Measurements from ENCODE around the gene SREBF1. TPM values are rescaled to one million over a fixed set of nuclear protein-coding genes. Genes with fewer than 3 reads are reported as not detected.

The SREBF1 gene
- total RNA-seq, 4 donors from 2014 or later: 115 to 253 (median 191) TPM

DNA sequence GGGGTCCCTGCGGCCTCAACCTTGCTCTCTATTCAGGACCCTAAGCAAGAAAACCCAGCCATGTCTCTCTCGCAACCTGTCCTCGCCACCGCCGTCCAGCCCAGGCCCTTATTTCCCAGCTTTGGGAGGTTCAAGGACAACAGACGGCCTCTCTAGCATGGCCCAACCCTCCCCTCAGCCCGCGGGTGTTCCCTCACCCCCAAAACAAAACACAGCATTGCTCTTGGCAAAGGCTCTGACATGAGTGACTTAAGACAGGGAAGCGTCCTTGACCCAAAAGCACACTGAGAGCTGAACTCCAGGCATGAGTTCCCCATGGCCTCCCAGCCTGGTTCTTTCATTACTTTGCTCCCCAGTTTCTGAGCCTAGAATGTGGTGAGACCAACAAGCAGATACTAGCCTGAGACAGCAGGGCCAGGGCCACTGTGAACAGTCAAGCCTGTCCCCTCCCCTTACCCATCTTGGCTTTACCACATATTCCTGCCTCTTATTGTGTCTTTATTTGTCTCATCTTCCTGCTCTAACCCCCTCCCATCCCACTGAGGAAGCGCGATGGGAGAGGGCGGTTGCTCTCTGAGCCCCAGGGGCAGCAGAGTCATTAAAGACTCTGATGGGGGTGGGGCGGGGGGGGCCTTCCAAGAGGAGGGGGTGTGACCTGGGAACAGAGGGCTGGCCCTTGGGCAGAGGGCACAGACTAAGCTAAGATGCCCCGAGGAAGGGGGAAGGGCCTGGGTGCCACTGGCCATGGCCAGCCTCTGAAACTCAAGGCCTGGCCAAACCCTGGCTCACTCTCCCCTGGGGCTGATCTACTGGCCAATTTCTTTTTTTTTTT is 11.8 kb downstream of the SREBF1 start:
- Histone ChIP-seq H3K9me3 (no peaks in the 10 kb centered on the region), H3K36me3 (peaks cover 0 to 15% (median 0%) of the 10 kb centered on the region in 3 donors), H3K27ac (peak overlapping the region; percentile 77 to 91 (median 86)), H3K27me3 (no peaks in the 10 kb centered on the region), H3K4me1 (peaks cover 0 to 92% (median 57%) of the 10 kb centered on the region in 4 donors), H3K4me3 (no peak overlapping the region)
- WGBS, 2 donors: 24 to 26% methylated on average over 13 to 14 of the region's 14 CpGs
- no peak for DNase-seq (ENCODE audit: low spot score in 2 of 2)
- TF ChIP-seq, protein P1, sequence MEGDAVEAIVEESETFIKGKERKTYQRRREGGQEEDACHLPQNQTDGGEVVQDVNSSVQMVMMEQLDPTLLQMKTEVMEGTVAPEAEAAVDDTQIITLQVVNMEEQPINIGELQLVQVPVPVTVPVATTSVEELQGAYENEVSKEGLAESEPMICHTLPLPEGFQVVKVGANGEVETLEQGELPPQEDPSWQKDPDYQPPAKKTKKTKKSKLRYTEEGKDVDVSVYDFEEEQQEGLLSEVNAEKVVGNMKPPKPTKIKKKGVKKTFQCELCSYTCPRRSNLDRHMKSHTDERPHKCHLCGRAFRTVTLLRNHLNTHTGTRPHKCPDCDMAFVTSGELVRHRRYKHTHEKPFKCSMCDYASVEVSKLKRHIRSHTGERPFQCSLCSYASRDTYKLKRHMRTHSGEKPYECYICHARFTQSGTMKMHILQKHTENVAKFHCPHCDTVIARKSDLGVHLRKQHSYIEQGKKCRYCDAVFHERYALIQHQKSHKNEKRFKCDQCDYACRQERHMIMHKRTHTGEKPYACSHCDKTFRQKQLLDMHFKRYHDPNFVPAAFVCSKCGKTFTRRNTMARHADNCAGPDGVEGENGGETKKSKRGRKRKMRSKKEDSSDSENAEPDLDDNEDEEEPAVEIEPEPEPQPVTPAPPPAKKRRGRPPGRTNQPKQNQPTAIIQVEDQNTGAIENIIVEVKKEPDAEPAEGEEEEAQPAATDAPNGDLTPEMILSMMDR (IDR thresholded peaks at IDR 0.05): no peak
- TF ChIP-seq POLR2A (IDR thresholded peaks at IDR 0.05) (no peak), EP300 (IDR thresholded peaks at IDR 0.05) (no peak)

DNA sequence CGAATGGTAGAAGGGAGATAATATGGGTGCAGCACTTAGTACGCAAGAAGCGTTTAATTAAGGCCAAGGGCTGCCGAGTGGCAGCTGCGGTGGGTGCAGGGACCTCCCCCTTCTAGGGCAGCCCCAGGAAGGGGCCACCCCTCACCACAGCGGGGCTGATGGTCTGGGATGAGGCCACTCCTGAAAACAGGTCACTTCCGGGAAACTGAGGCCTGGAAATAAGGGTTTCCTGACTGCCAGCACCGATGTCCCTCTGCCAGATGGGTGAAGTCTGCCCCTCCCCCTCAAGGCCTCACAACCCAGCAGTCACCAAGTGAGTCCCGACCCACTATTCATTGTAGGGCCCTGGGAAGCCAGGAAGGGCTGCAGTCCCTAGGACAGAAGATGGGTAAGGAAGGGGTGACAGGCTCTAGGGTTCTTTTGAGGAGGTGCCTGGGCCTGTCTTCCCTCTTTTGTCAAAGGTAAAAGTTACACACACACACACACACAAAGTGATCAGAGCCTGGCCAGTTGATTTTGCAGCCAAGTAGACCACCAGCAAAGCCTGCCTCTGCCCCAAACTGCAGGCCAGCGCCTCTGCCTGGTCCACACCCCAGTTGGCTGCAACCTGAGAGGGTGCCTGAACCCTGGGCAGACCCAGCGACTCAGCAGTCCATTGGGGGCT is 12.5 kb downstream of the SREBF1 start:
- no peak for DNase-seq (ENCODE audit: low spot score in 2 of 2)
- Histone ChIP-seq H3K4me1 (peaks cover 0 to 92% (median 62%) of the 10 kb centered on the region in 4 donors), H3K4me3 (peak overlapping the region; percentile 24 to 78 (median 54))

DNA sequence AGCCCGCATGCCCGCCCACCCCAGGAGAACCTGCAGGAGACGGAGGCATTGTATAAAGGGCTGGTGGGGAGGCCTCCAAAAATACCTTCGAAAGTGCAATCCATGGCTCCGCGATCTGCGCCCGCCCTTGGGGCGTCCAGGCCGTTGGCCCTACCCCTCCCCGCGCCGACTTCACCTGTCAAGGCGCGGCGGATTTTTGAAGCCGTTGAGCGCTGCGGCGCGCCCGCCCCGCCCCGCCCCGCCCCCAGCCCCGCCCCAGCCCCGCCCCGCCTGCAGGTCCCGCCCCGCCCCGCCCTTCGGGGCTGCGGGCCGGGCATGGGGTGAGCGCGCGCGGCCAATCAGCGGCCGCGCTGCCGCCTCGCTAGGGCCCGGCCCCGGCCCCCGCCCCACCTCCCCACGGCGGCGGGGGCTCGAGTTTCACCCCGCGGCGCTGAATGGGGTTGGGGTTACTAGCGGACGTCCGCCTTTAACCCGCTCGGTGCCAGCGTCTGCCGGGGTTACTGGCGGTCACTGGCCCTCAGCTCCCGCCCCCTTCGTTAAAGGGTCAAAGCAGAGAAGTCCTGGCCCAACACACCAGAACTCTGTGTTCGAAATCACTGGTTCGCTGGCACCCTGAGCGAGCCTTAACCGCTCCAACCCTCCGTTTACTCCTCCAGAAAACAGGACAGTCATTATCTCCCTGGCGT is 13.2 kb downstream of the SREBF1 start:
- peak; percentile 77 for DNase-seq (ENCODE audit: low spot score in 2 of 2)
- H3K36me3 ChIP-seq: peaks cover 0 to 29% (median 7%) of the 10 kb centered on the region in 3 donors
- TF ChIP-seq, protein P1 (IDR thresholded peaks at IDR 0.05): peak in 1 of 5 experiments; percentile 17
- TF ChIP-seq POLR2A (IDR thresholded peaks at IDR 0.05) (peak in 1 of 2 donors; percentile 26), EP300 (IDR thresholded peaks at IDR 0.05) (peak in 1 of 2 donors; percentile 88)
- peak overlapping the region; percentile 52 to 78 (median 58) for H3K4me3 ChIP-seq
- peaks cover 0 to 97% (median 65%) of the 10 kb centered on the region in 4 donors for H3K4me1 ChIP-seq
- no peaks in the 10 kb centered on the region for H3K27me3 ChIP-seq
- WGBS, 2 donors: 1 to 2% methylated on average over 19 to 32 of the region's 69 CpGs
- no peaks in the 10 kb centered on the region for H3K9me3 ChIP-seq
- peak overlapping the region; percentile 74 to 91 (median 81) for H3K27ac ChIP-seq

More for the DNA sequence above, 12.5 kb downstream of the SREBF1 start:
- H3K27me3 ChIP-seq: no peaks in the 10 kb centered on the region
- H3K9me3 ChIP-seq: no peaks in the 10 kb centered on the region
- TF ChIP-seq, protein P1 (IDR thresholded peaks at IDR 0.05): no peak
- TF ChIP-seq POLR2A (IDR thresholded peaks at IDR 0.05) (peak in 1 of 2 donors; percentile 9), EP300 (IDR thresholded peaks at IDR 0.05) (peak in 1 of 2 donors; percentile 8)
- peak overlapping the region; percentile 72 to 91 (median 81) for H3K27ac ChIP-seq
- 13% methylated on average over 8 to 11 of the region's 11 CpGs for WGBS, 2 donors
- peaks cover 0 to 22% (median 2%) of the 10 kb centered on the region in 3 donors for H3K36me3 ChIP-seq

DNA sequence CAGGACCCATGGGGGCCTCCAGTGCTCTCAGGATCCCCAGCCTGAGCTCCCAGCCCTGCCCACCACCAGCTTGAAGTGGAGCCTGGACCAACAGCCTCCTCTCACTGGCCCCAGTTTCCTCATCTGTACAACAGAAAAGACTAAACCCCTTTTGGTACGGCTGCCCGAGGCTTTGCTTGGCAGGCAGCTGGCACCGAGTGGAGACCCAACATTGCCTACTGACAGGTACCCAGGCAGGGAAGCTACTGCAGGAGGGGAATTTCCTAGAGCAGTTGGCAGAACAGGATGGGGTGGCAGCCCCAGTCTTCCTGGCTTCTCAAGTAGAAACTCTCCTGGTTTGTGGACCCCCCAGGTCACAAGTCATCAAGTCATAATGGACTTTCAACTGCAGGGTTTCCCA is 14.2 kb downstream of the SREBF1 start:
- H3K4me3 ChIP-seq: peak overlapping the region; percentile 52 to 78 (median 58)
- H3K4me1 ChIP-seq: peaks cover 0 to 97% (median 73%) of the 10 kb centered on the region in 4 donors
- peaks cover 0 to 37% (median 7%) of the 10 kb centered on the region in 3 donors for H3K36me3 ChIP-seq
- TF ChIP-seq POLR2A (IDR thresholded peaks at IDR 0.05) (no peak), EP300 (IDR thresholded peaks at IDR 0.05) (no peak)
- TF ChIP-seq, protein P1 (IDR thresholded peaks at IDR 0.05): no peak
- 45 to 56% methylated on average over 3 of the region's 3 CpGs for WGBS, 2 donors
- H3K27me3 ChIP-seq: no peaks in the 10 kb centered on the region
- H3K9me3 ChIP-seq: no peaks in the 10 kb centered on the region
- peak overlapping the region; percentile 66 to 91 (median 80) for H3K27ac ChIP-seq
- DNase-seq (ENCODE audit: low spot score in 2 of 2): no peak

All from tibial nerve (tissue), 4 donors.